GM21515 (cell line): Measurements from ENCODE around the gene CARD11.
"Not testable (repeated sequence)": the region's sequence is repeated elsewhere in the genome, so short reads cannot be mapped to it uniquely, and the experiment has no call there.

Experiments used
- ATAC-seq: cut with Tn5 transposase; IDR thresholded peaks from one replicate; pipeline ENCODE4 v1.9.1; 2021; ENCODE audit not compliant: unreplicated experiment

Gene CARD11

GRCh38 chr7:2966466-2967078, 77.1 kb downstream of the CARD11 start:
- no peak for ATAC-seq

- ATAC-seq = no peak
Measured at GRCh38 chr7:2965745-2966270, 77.9 kb downstream of the CARD11 start.

GRCh38 chr7:2965301-2965700, 78.4 kb downstream of the CARD11 start:
- ATAC-seq = no peak

GRCh38 chr7:2964208-2964607, 79.5 kb downstream of the CARD11 start:
- ATAC-seq = no peak

- no peak for ATAC-seq
Measured at GRCh38 chr7:2962865-2963264, 80.8 kb downstream of the CARD11 start.

GRCh38 chr7:2959828-2960599, 83.7 kb downstream of the CARD11 start:
- ATAC-seq = no peak

- no peak for ATAC-seq
Measured at GRCh38 chr7:2959103-2959680, 84.5 kb downstream of the CARD11 start.

GRCh38 chr7:2958416-2959102, 85.1 kb downstream of the CARD11 start:
- ATAC-seq = no peak

GRCh38 chr7:2957369-2957727, 86.3 kb downstream of the CARD11 start:
- ATAC-seq = not testable (repeated sequence)

GRCh38 chr7:2956526-2957368, 86.9 kb downstream of the CARD11 start:
- ATAC-seq = no peak

GRCh38 chr7:2956076-2956475, 87.6 kb downstream of the CARD11 start:
- ATAC-seq = no peak

- no peak for ATAC-seq
Measured at GRCh38 chr7:2955269-2955668, 88.4 kb downstream of the CARD11 start.

- ATAC-seq = no peak
Measured at GRCh38 chr7:2954433-2954853, 89.2 kb downstream of the CARD11 start.

- no peak for ATAC-seq
Measured at GRCh38 chr7:2953588-2954407, 89.9 kb downstream of the CARD11 start.

- no peak for ATAC-seq
Measured at GRCh38 chr7:2953099-2953498, 90.6 kb downstream of the CARD11 start.

- ATAC-seq = no peak
Measured at GRCh38 chr7:2952316-2952715, 91.4 kb downstream of the CARD11 start.

- ATAC-seq = no peak
Measured at GRCh38 chr7:2950578-2950977, 93.1 kb downstream of the CARD11 start.

GRCh38 chr7:2948749-2949148, 94.9 kb downstream of the CARD11 start:
- no peak for ATAC-seq

- ATAC-seq = no peak
Measured at GRCh38 chr7:2947058-2947780, 96.4 kb downstream of the CARD11 start.
